Measurements from ENCODE around the gene A2M.

A2M gene

DNA sequence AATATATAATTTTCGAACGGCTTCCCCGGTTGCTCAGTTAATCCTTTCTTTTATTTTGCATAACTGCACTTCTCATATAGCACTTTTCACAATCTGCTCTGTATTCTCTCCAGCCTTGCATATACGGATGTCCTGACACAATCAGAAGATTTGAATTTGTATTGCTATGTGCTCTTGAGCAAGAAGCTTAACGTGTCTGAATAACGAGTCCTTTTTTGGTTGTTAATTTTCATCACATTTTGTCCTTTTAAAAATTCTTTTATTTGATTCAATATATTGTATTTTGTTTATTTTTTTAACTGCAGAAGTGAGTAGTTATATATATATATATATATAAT, 17.6 kb downstream of the A2M start:
- no peak for DNase-seq

DNA sequence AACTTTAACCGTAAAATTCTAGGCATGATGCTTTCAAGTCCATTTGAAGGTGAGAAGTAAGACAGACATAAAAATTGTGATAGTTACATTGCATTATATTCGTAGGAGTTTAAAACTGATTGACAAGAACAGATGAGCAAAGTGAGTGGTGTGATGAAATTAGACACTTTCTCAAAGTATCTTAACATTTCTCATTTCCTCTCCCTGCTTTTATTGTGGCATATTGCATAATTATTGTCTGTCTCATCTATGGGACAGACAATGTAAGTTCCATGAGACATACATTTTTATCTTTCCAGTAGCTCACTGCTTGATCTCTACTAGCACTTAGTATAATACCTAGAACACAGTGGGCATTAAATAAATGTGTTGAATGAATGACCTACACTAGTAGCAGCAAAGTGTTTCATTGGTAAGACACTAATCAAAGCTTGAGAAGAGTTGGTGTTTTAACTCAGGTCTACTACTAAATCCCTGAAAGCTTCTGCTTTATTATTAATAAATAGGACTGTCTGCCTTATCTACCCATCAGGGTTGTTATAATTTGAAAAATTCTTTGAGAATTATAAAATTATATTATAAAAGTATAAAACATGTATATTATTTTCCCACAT, 19.0 kb downstream of the A2M start:
- DNase-seq = no peak

DNA sequence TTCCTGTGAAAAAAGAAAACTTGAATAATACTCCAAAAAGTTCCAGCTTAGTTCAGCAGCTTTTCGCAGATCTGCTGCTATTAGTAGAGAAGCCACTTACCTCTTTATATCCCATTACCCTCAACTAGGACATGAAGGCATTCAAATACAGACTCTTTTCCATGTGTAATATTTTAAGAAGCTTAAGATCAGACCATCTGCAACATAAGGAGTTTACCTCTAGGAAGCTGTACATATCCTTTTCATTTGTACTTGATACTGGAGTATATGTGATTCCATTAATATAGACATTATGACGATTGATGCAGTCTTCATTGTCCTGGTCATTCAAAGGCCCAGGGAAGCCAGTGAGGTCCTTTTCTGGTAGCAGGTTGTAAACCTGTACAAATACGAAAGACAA, 20.4 kb downstream of the A2M start:
- no peak for DNase-seq

DNA sequence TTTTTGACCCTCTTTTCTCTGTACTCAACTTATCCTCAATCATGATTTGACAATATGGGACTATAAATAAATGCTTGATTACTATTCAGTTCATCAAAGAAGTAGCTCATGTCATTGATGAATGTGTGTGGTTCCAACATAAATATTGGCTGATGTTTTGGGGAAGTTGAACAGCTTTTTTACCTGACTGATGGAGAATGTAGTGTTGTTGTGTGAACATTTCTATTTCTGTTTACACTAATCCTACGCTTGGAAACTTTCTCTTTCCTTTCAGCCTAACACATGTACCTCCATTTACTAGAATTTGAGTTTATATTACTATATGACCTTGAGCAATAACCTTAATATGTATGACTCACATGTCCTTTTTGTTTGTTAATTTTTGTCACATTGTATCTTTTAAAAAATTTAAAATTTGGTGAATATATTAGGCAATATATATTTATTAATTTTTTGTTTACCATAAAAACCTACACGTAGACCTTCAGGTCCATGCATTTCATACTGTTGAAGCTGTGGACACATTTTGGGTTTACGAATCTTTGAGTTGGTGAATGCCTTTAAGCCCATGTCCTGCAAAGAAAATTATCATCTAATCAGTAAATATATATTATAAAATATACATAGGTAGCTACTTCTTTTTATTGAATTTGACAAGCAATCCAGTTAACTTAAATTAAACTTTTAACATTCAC, 21.1 kb downstream of the A2M start:
- DNase-seq = no peak

DNA sequence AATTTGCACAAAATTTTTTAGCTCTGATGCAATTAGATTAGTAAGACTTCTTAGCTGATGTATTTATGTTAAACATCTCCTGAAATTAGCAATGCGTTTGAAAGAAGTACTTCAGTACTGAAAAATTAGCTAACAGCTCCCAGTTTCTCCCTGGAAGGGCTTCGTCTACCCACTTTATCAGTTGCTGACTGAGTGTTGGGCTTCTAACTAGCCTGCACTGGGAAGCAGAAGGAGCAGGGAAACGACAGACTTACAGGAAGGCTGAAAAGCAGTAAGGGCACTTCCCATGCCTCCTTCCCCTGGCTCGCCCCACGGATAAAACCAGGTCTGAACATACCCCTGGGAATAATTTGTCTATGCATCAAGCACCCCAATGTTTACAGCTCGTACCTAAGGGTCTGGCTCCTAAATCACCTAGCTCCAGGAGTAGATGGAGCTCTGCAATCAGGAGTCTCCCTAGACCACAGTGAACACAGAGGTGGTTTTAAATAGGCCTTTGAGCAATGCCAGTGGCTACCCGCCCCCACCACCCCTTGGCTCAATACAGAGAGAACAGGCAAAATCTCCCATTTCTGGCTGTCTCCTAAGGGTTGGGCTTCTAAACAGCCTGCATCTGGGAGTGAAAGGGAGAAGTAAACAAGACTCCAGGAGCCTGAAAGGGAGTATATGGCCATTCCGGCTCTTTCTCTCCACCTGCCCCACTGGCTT, 23.7 kb downstream of the A2M start:
- DNase-seq = no peak

GRCh38 chr12:9090220-9090619, 25.5 kb downstream of the A2M start:
- DNase-seq = no peak

GRCh38 chr12:9087087-9087835, 28.5 kb downstream of the A2M start:
- DNase-seq = no peak

GRCh38 chr12:9086087-9086486, 29.6 kb downstream of the A2M start:
- no peak for DNase-seq

DNA sequence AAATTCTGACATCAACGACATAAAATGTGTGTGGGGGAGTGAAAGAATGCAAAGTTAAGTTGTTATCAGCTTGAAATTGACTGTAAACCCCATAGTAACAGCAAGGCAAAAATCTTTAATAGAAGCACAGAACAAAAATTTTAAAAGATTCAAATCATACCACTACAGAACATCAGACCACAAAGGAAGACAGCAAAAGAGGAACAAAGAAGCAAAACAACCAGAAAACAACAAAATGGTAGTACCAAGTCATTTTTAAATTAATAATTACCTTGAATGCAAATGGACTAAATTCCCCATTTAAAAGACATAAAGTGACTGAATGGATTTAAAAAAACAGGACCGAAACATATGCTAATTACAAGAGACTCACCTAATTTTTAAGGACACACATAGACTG, 31.3 kb downstream of the A2M start:
- DNase-seq = no peak

DNA sequence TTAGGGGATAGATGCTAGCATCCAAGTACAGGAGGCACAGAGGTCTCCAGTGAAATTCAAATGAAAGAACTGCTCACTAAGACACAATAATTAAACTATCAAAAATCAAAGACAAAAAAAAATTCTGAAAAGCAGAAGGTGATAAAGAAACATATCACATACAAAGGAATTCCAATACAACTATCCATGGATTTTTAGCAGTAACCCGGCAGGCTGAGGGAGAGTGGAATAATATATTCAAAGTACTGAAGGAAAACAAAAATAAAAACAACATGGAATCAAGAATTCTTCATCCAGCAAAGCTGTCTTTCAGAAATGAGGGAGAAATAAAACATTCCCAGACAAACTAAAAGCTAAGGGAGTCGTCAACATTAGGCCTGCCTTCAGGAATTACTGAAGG, 31.9 kb downstream of the A2M start:
- DNase-seq = no peak

- DNase-seq = no peak
Observed at GRCh38 chr12:9081667-9082427, 33.9 kb downstream of the A2M start.

DNA sequence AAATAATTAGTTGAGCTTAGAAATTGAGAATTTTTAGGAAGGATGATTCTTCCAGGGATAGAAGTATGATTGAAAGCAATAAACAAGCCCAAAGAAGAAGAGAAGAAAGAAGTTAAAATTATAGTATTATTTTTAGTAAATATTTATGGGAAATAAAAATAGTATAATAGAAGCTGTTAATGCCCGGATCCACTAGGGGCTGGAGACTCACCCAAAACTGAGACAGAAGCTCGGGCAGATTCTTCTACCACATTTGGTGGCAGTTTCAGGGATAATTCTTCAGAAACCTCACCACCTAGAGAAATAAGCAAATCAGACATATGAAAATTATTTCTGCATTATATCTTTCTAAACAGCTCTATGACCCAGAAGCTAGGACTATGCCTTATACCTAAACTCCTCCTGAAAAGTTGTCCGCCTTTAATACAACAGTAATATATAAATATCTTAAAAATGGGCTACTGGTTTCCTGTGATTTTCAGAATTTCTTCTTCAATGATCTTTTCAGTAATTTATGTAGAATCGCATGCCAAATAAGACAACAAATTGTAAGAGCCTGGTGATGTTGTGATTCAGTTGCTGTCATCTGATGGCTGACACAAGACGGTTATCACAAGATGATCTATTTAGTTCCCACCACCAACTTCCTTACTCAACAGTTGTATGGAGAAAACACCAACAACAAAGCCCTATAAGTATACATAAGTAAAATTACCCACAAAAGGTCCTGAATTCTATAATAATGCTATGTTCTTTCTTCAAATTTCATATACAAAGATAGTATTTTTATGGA, 35.6 kb downstream of the A2M start:
- DNase-seq = no peak

- DNase-seq = no peak
Observed at GRCh38 chr12:9079082-9079481, 36.6 kb downstream of the A2M start.

DNA sequence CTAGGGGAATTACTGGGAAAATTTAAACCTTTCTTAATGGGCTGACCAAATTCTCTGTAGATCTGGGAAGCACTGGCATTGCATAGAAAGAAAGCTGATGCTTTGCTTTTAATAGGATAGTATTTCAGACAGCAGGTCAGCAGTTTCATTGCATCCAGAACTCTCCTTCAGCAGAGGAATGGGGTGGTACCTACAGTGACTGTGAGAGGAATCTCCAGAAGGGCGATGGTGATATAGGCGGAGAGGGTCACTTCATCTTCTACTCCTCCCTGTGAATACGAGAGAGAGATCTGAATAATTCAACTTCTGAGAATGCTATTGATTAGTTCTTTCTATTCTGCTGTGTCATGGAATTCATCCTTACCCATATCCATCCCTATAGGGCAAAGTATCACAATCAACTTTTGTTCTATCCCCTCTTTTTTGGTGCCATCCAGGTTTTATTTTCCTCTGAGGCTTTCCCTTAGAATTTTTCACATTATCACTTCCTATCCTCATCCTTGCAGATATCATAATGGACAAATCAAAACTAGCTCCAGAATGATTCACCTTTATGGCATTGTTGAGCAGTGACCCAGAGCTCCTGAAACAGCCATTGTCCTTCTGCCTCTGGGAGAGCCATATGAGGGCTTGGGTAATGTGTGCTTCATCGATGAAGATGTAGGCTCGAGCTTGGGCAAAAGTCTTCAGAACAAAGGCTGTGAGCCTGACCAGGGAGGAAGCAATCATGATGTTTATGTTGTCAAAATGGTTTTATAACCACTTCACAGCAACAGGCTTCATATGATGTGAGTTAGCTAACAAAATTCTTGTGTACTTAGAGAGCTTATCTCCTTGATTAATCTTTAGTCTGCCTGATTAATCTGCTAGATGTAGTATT, 38.3 kb downstream of the A2M start:
- DNase-seq = no peak

DNA sequence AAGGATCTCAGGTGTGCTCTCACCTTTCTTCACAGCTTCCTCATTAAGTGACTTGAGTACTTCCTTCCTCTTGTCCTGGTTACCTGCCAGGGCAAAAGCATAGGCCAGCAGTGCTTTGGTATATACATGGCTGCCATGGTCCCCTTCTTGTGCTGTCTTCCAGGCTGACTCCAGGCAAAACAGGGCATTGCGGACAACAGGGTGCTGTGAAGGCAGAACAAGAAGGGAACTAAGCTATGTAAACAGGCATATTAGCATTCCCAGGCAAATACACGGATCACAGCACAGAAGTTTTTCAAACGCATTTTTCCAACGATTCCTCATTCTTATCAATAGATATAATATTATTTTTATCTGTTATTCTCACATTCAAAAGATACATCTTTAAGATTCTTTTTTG, 39.0 kb downstream of the A2M start:
- DNase-seq = no peak

DNA sequence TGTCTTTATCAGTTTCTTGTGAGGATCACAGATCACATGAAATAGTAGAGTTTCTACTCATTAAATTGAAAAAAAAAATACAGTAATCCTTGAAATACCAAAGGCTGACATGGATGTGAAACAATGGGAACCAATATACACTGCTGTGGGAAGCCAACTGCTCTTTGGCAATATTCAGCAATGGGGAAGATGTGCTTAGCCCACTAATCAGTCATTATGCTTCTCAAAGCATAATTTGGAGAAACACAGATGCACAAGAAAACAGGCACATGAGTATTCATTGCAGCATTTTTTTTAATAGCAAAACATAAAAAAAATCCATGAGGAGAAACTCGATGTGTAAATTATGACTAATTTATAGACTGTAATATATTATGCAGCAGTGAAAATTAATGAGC, 40.6 kb downstream of the A2M start:
- no peak for DNase-seq

DNA sequence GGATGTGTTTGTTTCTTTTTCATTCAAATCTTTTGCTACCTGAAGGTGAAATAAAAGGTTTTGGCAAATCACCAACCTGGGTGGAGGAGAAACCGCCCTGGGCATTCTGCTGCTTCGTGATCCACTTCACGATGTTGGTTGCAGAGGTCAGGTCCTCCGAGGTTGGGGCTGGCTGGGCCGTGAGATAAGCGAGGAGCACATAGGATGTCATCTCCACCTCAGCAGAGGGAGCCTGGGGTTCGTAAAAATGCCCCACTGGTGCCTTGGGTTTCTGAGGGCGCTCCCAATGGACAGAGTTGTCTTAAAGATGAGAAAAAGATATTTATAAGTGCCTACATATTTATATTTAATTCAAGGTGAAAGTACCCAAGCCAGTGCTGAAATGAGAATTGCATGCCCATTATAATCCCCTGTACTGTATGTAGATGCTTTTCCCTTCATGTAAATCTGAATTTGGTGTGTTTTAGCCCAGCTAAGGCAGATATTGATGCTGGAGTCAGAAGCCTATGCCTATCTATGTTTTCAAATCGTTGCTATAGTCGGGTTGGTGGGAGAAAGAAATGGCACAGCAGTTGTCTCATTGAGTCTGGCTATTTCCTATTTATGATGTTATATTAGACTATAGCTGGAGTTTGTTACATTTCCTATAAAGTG, 41.1 kb downstream of the A2M start:
- DNase-seq = no peak

DNA sequence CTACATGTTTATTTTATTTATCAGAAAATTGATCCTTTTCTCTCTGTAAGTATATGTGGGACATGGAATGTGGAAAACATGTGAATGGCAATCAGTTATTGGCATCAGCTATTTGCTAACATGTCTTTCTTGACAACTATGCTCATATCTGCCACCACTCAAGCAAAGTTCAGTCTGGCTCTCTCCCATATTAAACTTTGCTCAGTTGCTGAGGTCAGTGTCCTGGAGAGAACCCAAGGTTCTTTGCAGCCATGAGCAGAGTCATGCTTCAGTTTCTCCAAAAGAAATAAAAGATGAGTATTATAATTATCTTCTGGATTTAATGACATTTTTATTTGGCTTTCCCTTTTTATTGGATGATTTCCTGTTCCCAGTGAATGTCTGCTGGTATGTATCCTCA, 42.6 kb downstream of the A2M start:
- DNase-seq = no peak

- no peak for DNase-seq
Observed at GRCh38 chr12:9072481-9073038, 43.2 kb downstream of the A2M start.

- DNase-seq = no peak
Observed at GRCh38 chr12:9071969-9072368, 43.8 kb downstream of the A2M start.

Data from activated T-cell treated with anti-CD3 and anti-CD28 coated beads, Interleukin-2, amount 50 U/mL, for 48 hours (primary cell).